ENCODE measurements around the gene SEC24C.

GRCh38 chr10:73810358-73810734 lies 66.2 kb downstream of the SEC24C start:
- TF ChIP-seq TCF7L2 (IDR thresholded peaks at IDR 0.05; ENCODE audit: low read depth, low read length) (no peak), CTCF (IDR thresholded peaks at IDR 0.05) (no peak), POLR2AphosphoS5 (IDR thresholded peaks at IDR 0.05; ENCODE audit: low read depth, low read length) (no peak), SIN3A (IDR thresholded peaks at IDR 0.05; ENCODE audit: borderline replicate concordance, insufficient read depth, low read depth, low read length) (no peak)
- TF ChIP-seq, protein P1, sequence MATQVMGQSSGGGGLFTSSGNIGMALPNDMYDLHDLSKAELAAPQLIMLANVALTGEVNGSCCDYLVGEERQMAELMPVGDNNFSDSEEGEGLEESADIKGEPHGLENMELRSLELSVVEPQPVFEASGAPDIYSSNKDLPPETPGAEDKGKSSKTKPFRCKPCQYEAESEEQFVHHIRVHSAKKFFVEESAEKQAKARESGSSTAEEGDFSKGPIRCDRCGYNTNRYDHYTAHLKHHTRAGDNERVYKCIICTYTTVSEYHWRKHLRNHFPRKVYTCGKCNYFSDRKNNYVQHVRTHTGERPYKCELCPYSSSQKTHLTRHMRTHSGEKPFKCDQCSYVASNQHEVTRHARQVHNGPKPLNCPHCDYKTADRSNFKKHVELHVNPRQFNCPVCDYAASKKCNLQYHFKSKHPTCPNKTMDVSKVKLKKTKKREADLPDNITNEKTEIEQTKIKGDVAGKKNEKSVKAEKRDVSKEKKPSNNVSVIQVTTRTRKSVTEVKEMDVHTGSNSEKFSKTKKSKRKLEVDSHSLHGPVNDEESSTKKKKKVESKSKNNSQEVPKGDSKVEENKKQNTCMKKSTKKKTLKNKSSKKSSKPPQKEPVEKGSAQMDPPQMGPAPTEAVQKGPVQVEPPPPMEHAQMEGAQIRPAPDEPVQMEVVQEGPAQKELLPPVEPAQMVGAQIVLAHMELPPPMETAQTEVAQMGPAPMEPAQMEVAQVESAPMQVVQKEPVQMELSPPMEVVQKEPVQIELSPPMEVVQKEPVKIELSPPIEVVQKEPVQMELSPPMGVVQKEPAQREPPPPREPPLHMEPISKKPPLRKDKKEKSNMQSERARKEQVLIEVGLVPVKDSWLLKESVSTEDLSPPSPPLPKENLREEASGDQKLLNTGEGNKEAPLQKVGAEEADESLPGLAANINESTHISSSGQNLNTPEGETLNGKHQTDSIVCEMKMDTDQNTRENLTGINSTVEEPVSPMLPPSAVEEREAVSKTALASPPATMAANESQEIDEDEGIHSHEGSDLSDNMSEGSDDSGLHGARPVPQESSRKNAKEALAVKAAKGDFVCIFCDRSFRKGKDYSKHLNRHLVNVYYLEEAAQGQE (IDR thresholded peaks at IDR 0.05; ENCODE audit: insufficient read depth in 1 of 2, low read depth in 2 of 2, low read length in 1 of 2), result no peak

Data from Panc1 (cell line).